K562 (cell line): ENCODE data around the gene ROBO2. TPM values are rescaled to one million over a fixed set of nuclear protein-coding genes. Genes with fewer than 3 reads are reported as not detected.

Experiments
- ATAC-seq: fragments of 200-7000 bp; cut with Tn5 transposase; 3 replicates; pipeline ENCODE4 v1.9.1; 2020; ENCODE audit warnings: moderate library complexity
- BruUV-seq: library from RNA; stranded (reverse); fragments of 400-500 nt; replicated peaks from 2 replicates; lab custom pipeline; 2021; lab: Mats Ljungman, UMichigan
- CTCF ChIA-PET: fragments of 300-600 bp; formaldehyde crosslinking; extraction: SDS; loops from one replicate; lab custom pipeline; 2021; ENCODE audit warnings: low intra/inter-chr PET ratio; lab: Yijun Ruan, JAX
- POLR2A ChIA-PET: fragments of 300-600, 350-650 bp; sonication (Branson Sonifier 250); formaldehyde crosslinking; extraction: SDS; loops from one replicate; lab custom pipeline; 2021; ENCODE audit warnings: antibody characterized with exemption, inconsistent platforms; lab: Yijun Ruan, JAX
- DNase-seq, 4 experiments: peaks; one replicate each; pipeline versions ENCODE4 v3.0.0 to v3.0.0-alpha.2; 2011 to 2018; ENCODE audit warnings: low spot score in 3 of 4, mixed read lengths in 3 of 4; ENCODE audit errors: extremely low read depth in 1 of 4
- FAIRE-seq: peaks from 2 replicates; lab custom pipeline; 2011; peaks lifted over from hg19 to GRCh38; lab: Jason Lieb, UNC
- H2AFZ ChIP-seq: 2 replicates; pipeline ENCODE4 v1.6.0; 2011; ENCODE audit warnings: low read depth, low read length, control low read depth, inconsistent platforms
- H3K27ac ChIP-seq: fragments of 200-600 bp; 3 replicates; pipeline ENCODE4 v1.8.0; 2011; ENCODE audit warnings: low read depth, mild to moderate bottlenecking, control low read depth, inconsistent platforms, low read length, moderate library complexity, mixed read lengths; ENCODE audit errors: extremely low read depth
- H3K27me3 ChIP-seq, 2 experiments: fragments of 300-600 bp in 1 of 2; 2 replicates in 1 of 2; 3 replicates in 1 of 2; pipeline versions ENCODE4 v1.6.0 to v1.8.0; 2011; ENCODE audit warnings: inconsistent platforms in 2 of 2, low read length in 2 of 2, mild to moderate bottlenecking in 1 of 2, mixed read lengths in 1 of 2, moderate library complexity in 1 of 2; ENCODE audit not compliant: control insufficient read depth in 2 of 2, insufficient read depth in 2 of 2
- H3K36me3 ChIP-seq: fragments of 300-600 bp; 3 replicates; pipeline ENCODE4 v1.8.0; 2011; ENCODE audit warnings: mild to moderate bottlenecking, low read length, inconsistent platforms; ENCODE audit not compliant: control insufficient read depth, insufficient read depth
- H3K4me1 ChIP-seq, 2 experiments: fragments of 200-600 bp in 1 of 2; replicated peaks in 1 of 2; 2 replicates in 1 of 2; 3 replicates in 1 of 2; pipeline versions ENCODE4 v1.5.1 to v1.8.0; 2011; ENCODE audit warnings: inconsistent platforms in 2 of 2, low read length in 2 of 2, mild to moderate bottlenecking in 1 of 2, mixed read lengths in 1 of 2, moderate library complexity in 1 of 2; ENCODE audit not compliant: control insufficient read depth in 2 of 2, insufficient read depth in 2 of 2
- H3K4me2 ChIP-seq: 2 replicates; pipeline ENCODE4 v1.6.1; 2011; ENCODE audit warnings: low read length, control low read depth, inconsistent platforms, mixed read lengths; ENCODE audit not compliant: insufficient read depth
- H3K4me3 ChIP-seq: fragments of 200-600 bp; sonication (generic), shearing (Covaris generic); 2 replicates; pipeline ENCODE4 v1.5.1; 2016; ENCODE audit warnings: control low read depth, inconsistent platforms
- H3K79me2 ChIP-seq: fragments of 200-600 bp; 3 replicates; pipeline ENCODE4 v1.8.0; 2011; ENCODE audit warnings: low read length, inconsistent platforms; ENCODE audit not compliant: control insufficient read depth, insufficient read depth
- H3K9ac ChIP-seq, 2 experiments: 2 replicates each; pipeline versions ENCODE4 v1.6.0 to v1.6.1; 2011; ENCODE audit warnings: low read depth in 2 of 2, low read length in 2 of 2, control low read depth in 1 of 2, inconsistent platforms in 1 of 2, mild to moderate bottlenecking in 1 of 2, mixed read lengths in 1 of 2; ENCODE audit not compliant: insufficient read depth in 1 of 2
- H3K9me1 ChIP-seq: one replicate; pipeline ENCODE4 v1.6.0; 2011; ENCODE audit warnings: inconsistent platforms, mild to moderate bottlenecking, low read length, moderate library complexity; ENCODE audit not compliant: control insufficient read depth, insufficient read depth
- H3K9me3 ChIP-seq: replicated peaks from 2 replicates; pipeline ENCODE4 v1.5.1; 2011; ENCODE audit warnings: low read depth, low read length, inconsistent platforms; ENCODE audit not compliant: control insufficient read depth, insufficient read depth
- H4K20me1 ChIP-seq: replicated peaks from 2 replicates; pipeline ENCODE4 v1.6.1; 2011; ENCODE audit warnings: low read length, inconsistent platforms, mixed read lengths; ENCODE audit not compliant: control insufficient read depth, insufficient read depth
- BCL6 ChIP-seq: fragments of 250-450 bp; sonication (Bioruptor Pico); IDR thresholded peaks from 2 replicates; pipeline ENCODE4 v1.4.0; 2020
- GATA2 ChIP-seq: sonication (generic); formaldehyde crosslinking; IDR thresholded peaks from 2 replicates; pipeline ENCODE4 v1.4.0; 2020; ENCODE audit warnings: mild to moderate bottlenecking, missing genetic modification reagents
- HNRNPL ChIP-seq: fragments of 200-400 bp; formaldehyde crosslinking; IDR thresholded peaks from 2 replicates; pipeline ENCODE4 v1.6.1; 2017; ENCODE audit warnings: low read depth, mild to moderate bottlenecking, low read length
- KAT7 ChIP-seq: sonication (generic); formaldehyde crosslinking; IDR thresholded peaks from 2 replicates; pipeline ENCODE4 v1.8.0; 2022; ENCODE audit warnings: missing genetic modification reagents, mild to moderate bottlenecking, borderline replicate concordance
- KLF13 ChIP-seq: fragments of 450-650 bp; IDR thresholded peaks from 2 replicates; pipeline ENCODE4 v1.6.1; 2016; ENCODE audit warnings: missing genetic modification characterization, low read depth, mild to moderate bottlenecking, missing compliant biosample characterization, moderate library complexity, borderline replicate concordance
- MECOM ChIP-seq: fragments of 250-450 bp; sonication (Bioruptor Pico); IDR thresholded peaks from 2 replicates; pipeline ENCODE4 v1.8.0; 2022; ENCODE audit warnings: inconsistent platforms
- PHB2 ChIP-seq: fragments of 450-650 bp; IDR thresholded peaks from 2 replicates; pipeline ENCODE4 v1.6.1; 2017; ENCODE audit warnings: low read depth
- PTTG1 ChIP-seq: fragments of 450-650 bp; IDR thresholded peaks from 2 replicates; pipeline ENCODE4 v1.6.1; 2016; ENCODE audit warnings: low read depth, mild to moderate bottlenecking, missing genetic modification characterization, missing compliant biosample characterization
- PURB ChIP-seq: sonication (generic); formaldehyde crosslinking; IDR thresholded peaks from 2 replicates; pipeline ENCODE4 v1.9.0; 2021; ENCODE audit warnings: low read depth, mild to moderate bottlenecking, missing genetic modification reagents
- RAD21 ChIP-seq, 2 experiments: fragments of 250-450 bp in 1 of 2; fragments of 450-650 bp in 1 of 2; sonication (Bioruptor Pico) in 1 of 2; formaldehyde crosslinking in 1 of 2; IDR thresholded peaks in 1 of 2; conservative IDR thresholded peaks in 1 of 2; 2 replicates each; pipeline versions ENCODE4 v1.4.0 to v1.8.0; 2020 to 2022; ENCODE audit warnings: mild to moderate bottlenecking in 2 of 2, moderate library complexity in 1 of 2
- RFX7 ChIP-seq: fragments of 250-450 bp; sonication (Bioruptor Pico); IDR thresholded peaks from 2 replicates; pipeline ENCODE4 v1.5.1; 2021; ENCODE audit warnings: mild to moderate bottlenecking
- ZNF589 ChIP-seq: fragments of 200-800 bp; sonication (Bioruptor generic); IDR thresholded peaks from 2 replicates; pipeline ENCODE4 v1.6.1; 2016; ENCODE audit warnings: low read depth, missing genetic modification characterization, missing compliant biosample characterization
- ZNF76 ChIP-seq: fragments of 250-450 bp; sonication (Bioruptor Pico); IDR thresholded peaks from 2 replicates; pipeline ENCODE4 v1.4.0; 2020; ENCODE audit warnings: mild to moderate bottlenecking, moderate library complexity, borderline replicate concordance
- WGBS: fragments of 100-300 bp; shearing (Covaris generic); methylation state at CpG from one replicate; pipeline ENCODE4 v1.1.6; 2016; ENCODE audit warnings: low coverage, mixed read lengths; ENCODE audit not compliant: insufficient coverage; ENCODE audit errors: missing lambda C conversion rate; 5-methylcytosine and 5-hydroxymethylcytosine counted together
- in situ Hi-C: fragments of 300-500 bp; cut with MboI; formaldehyde crosslinking; loops from 4 replicates; pipeline ENCODE4 v1.15.0; 2018; ENCODE audit warnings: inconsistent platforms, mixed read lengths
- intact Hi-C: fragments of 100-400 bp; cut with micrococcal nuclease; formaldehyde crosslinking; loops from 2 replicates; pipeline ENCODE4 v1.14.2; 2022
- polyA plus RNA-seq, 8 experiments: library from polyadenylated mRNA; depleted of rRNA in 4 of 8; stranded (reverse) in 5 of 8; unstranded in 3 of 8; fragments of >200 nt; fragmentation: Nextera tagmentation in 2 of 8; fragmentation: Illumina TruSeq in 1 of 8; extraction: Ambion mirVana in 2 of 8; extraction: Trizol in 1 of 8; gene quantifications; 2 replicates each; pipeline versions ENCODE4 v1.2.1 to v1.2.3, GENCODE V29; 2011 to 2014; ENCODE audit warnings: inconsistent platforms in 1 of 8, missing spikeins in 1 of 8
- total RNA-seq, 7 experiments: library from RNA; depleted of rRNA in 6 of 7; stranded (reverse); fragments of >200 nt in 6 of 7; fragmentation: Illumina TruSeq in 2 of 7; extraction: Trizol in 2 of 7; gene quantifications; 2 replicates each; pipeline versions ENCODE4 v1.2.1 to v1.2.3, GENCODE V29; 2011 to 2021; ENCODE audit warnings: low replicate concordance in 1 of 7
- TF ChIP-seq, protein P1 (sequence below): sonication (generic); formaldehyde crosslinking; IDR thresholded peaks from 2 replicates; pipeline ENCODE4 v1.9.0; 2022; ENCODE audit warnings: mild to moderate bottlenecking, missing genetic modification reagents
- TF ChIP-seq, protein P2 (sequence below): fragments of 450-650 bp; IDR thresholded peaks from 2 replicates; pipeline ENCODE4 v1.6.1; 2016; ENCODE audit warnings: antibody characterized with exemption
- TF ChIP-seq, protein P3 (sequence below): fragments of 450-650 bp; formaldehyde crosslinking; IDR thresholded peaks from 2 replicates; pipeline ENCODE4 v1.4.0; 2020; ENCODE audit warnings: mild to moderate bottlenecking, moderate library complexity
- TF ChIP-seq, protein P4 (sequence below): fragments of 250-450 bp; sonication (Bioruptor Pico); IDR thresholded peaks from 2 replicates; pipeline ENCODE4 v1.9.0; 2021; ENCODE audit warnings: mild to moderate bottlenecking

ROBO2 gene
- total and polyA plus RNA-seq, 9 of the 15 experiments (the other 6 are each of a cell fraction or from before 2014, with no cell fraction given): 0.84 to 3.0 (median 1.7) TPM

DNA sequence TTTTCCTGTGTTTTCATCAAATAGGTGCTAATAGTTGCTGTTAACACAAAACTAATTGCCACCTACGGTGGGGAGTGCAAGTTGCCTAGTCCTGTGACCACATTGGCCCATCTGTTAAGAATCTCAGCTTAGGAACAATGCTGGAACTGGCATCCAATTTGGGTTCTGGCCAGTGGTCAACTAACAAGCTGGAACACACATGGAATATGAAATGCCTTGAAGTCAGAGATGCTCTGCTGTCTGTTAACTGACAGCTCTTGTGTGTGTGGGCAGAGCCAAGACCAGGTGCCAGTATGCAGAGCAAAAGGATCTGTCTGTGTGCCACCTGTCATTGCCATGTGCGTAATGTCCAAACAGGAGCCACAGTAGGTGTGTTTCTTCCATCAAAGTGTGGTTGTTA, 460.8 kb downstream of the ROBO2 start:
- Histone ChIP-seq H2AFZ (no peak overlapping the region), H3K27ac (no peak overlapping the region), H3K4me1 (no peaks in the 10 kb centered on the region), H3K9me1 (no peaks in the 10 kb centered on the region), H4K20me1 (no peaks in the 10 kb centered on the region), H3K9ac (no peak overlapping the region), H3K79me2 (no peaks in the 10 kb centered on the region), H3K4me2 (no peak overlapping the region), H3K9me3 (no peaks in the 10 kb centered on the region), H3K4me3 (no peak overlapping the region), H3K27me3 (no peaks in the 10 kb centered on the region), H3K36me3 (no peaks in the 10 kb centered on the region)
- POLR2A ChIA-PET: no interaction called here
- ATAC-seq: no peak
- no peak for TF ChIP-seq PHB2
- TF ChIP-seq RFX7 (CRISPR knock-in tag): no peak
- no peak for TF ChIP-seq KLF13
- TF ChIP-seq ZNF589 (CRISPR knock-in tag): no peak
- no peak for TF ChIP-seq KAT7
- TF ChIP-seq RAD21 (CRISPR knock-in tag; conservative IDR thresholded peaks at IDR 0.05 in 1 of 2, IDR thresholded peaks at IDR 0.05 in 1 of 2): no peak
- no peak for TF ChIP-seq BCL6 (CRISPR knock-in tag)
- no peak for TF ChIP-seq PTTG1 (tag)
- no peak for TF ChIP-seq PURB
- TF ChIP-seq, protein P1, sequence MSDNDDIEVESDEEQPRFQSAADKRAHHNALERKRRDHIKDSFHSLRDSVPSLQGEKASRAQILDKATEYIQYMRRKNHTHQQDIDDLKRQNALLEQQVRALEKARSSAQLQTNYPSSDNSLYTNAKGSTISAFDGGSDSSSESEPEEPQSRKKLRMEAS (CRISPR knock-in tag): no peak
- TF ChIP-seq, protein P2, sequence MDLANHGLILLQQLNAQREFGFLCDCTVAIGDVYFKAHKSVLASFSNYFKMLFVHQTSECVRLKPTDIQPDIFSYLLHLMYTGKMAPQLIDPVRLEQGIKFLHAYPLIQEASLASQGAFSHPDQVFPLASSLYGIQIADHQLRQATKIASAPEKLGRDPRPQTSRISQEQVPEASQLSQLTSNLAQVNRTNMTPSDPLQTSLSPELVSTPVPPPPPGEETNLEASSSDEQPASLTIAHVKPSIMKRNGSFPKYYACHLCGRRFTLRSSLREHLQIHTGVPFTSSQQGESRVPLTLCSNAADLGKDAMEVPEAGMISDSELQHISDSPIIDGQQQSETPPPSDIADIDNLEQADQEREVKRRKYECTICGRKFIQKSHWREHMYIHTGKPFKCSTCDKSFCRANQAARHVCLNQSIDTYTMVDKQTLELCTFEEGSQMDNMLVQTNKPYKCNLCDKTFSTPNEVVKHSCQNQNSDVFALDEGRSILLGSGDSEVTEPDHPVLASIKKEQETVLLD: no peak
- no peak for TF ChIP-seq HNRNPL
- TF ChIP-seq ZNF76 (CRISPR knock-in tag): no peak
- TF ChIP-seq, protein P3, sequence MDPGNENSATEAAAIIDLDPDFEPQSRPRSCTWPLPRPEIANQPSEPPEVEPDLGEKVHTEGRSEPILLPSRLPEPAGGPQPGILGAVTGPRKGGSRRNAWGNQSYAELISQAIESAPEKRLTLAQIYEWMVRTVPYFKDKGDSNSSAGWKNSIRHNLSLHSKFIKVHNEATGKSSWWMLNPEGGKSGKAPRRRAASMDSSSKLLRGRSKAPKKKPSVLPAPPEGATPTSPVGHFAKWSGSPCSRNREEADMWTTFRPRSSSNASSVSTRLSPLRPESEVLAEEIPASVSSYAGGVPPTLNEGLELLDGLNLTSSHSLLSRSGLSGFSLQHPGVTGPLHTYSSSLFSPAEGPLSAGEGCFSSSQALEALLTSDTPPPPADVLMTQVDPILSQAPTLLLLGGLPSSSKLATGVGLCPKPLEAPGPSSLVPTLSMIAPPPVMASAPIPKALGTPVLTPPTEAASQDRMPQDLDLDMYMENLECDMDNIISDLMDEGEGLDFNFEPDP (CRISPR knock-in tag): no peak
- no peak for TF ChIP-seq MECOM (CRISPR knock-in tag)
- TF ChIP-seq, protein P4, sequence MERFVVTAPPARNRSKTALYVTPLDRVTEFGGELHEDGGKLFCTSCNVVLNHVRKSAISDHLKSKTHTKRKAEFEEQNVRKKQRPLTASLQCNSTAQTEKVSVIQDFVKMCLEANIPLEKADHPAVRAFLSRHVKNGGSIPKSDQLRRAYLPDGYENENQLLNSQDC (CRISPR knock-in tag): no peak
- no peak for TF ChIP-seq GATA2 (CRISPR knock-in tag)
- in situ Hi-C loops (no loop called here), intact Hi-C loops (no loop called here)
- BruUV-seq: no TSS peak
- no peak for FAIRE-seq
- WGBS: 35% methylated on average over 2 of the region's 2 CpGs
- CTCF ChIA-PET: no interaction called here
- DNase-seq: no peak
